Thyroid gland (tissue), 4 donors: ENCODE measurements around the gene TAF13.

Source experiments
- CTCF ChIP-seq, 6 experiments: fragments of 200-600 bp in 3 of 6; fragments of 450-650 bp in 3 of 6; sonication (generic) in 3 of 6; IDR thresholded peaks; one replicate each; pipeline ENCODE4 v1.5.1; 2016 to 2019; ENCODE audit warnings: antibody characterized with exemption in 6 of 6, mild to moderate bottlenecking in 2 of 6, inconsistent platforms in 1 of 6, moderate library complexity in 1 of 6
- POLR2A ChIP-seq, 2 donors: fragments of 450-650 bp; IDR thresholded peaks; one replicate each; pipeline ENCODE4 v1.6.1; 2017; ENCODE audit warnings: antibody characterized with exemption in 2 of 2, mild to moderate bottlenecking in 2 of 2, moderate library complexity in 1 of 2

DNA sequence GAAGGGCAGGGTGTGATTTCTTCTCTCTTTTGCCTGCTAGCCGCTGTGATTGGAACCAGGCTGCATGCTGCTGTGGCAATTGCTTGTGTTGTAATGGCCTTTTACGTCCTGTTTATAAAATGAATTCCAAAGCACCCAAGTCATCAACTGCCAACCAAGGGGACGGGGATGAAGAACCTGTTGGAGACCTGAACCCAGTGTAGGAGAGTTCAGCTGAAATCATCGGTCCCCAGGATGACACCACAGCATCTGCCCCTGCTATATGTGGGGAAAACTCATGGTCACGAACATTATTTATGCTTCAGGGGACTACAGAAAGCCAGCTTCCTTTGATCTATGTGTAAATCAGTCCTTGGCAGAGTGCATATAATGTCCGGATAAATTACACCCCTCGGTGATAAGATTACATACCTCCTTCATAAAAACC, 18.6 kb upstream of the TAF13 start:
- TF ChIP-seq CTCF (IDR thresholded peaks at IDR 0.05) (no peak), POLR2A (IDR thresholded peaks at IDR 0.05) (no peak)
